ENCODE data around the gene TRIM8. TPM values are rescaled to one million over a fixed set of nuclear protein-coding genes. Genes with fewer than 3 reads are reported as not detected.

Gene TRIM8
- total and polyA plus RNA-seq, 2 of the 4 experiments (the other 2 are of a cell fraction) = 25.5 to 126 TPM

DNA sequence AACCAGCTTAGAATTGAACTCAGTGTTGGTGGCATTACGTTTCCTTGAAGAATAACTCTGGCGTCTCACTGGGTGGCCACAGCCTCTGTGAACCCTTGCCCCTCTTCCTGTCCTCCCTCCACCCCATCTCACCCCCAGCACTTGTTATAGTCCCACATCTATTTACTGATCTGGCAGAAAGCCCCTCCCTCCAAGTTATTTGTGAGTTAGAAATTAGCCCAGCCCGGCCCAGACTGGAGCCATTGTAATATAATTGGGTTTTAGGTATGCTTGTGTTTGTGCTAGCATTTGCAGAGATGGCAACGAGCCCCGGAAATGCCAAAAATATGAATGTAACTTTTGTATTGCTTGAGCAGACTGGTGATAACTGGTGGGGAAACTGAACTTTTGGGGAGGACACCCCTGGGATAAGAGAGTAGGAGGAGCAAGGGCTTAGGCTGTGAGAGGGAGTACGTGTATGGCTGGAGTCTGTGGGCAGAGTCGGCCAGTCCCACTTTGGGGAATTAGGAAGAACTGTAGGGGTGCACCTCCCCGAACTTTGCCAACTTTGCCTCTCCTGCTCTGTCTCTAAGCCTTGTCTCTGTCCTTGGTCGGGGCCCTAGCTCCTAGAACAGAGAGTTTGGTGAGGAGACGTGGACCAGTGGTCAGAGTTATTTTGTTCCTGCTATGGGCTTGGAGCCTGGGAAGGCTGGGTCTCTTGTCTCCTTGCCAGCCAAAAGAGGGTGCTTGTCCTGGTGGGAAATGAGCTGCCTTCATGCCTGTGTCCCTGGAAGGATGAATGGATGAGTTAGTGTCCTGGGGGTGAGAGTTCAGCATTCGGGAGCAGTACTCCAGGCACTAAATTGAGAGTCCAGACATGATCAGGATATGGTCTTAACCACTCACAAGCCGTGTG is 19.3 kb upstream of the TRIM8 start:
- Histone ChIP-seq H3K14ac (replicated peaks; ENCODE audit: low read depth, low read length) (peak overlapping the region; percentile 50), H3K9ac (ENCODE audit: low read depth, low read length) (no peak overlapping the region), H3K56ac (ENCODE audit: extremely low read depth, insufficient read depth, low read length) (no peak overlapping the region), H3K18ac (ENCODE audit: low read depth, low read length) (0 out of 2 replicates have a peak overlapping the region, but pooled peaks have one; percentile 10), H3K4me1 (ENCODE audit: control insufficient read depth, insufficient read depth, low read length) (peaks cover 54% of the 10 kb centered on the region), H3K4ac (ENCODE audit: low read depth, low read length) (peak overlapping the region; percentile 45), H4K91ac (ENCODE audit: insufficient read depth, low read depth, low read length) (peak overlapping the region; percentile 60), H3K9me3 (ENCODE audit: control insufficient read depth, insufficient read depth, low read length) (no peaks in the 10 kb centered on the region), H4K5ac (ENCODE audit: low read depth, low read length) (no peak overlapping the region), H2AK9ac (replicated peaks; ENCODE audit: low read depth, low read length, poor library complexity) (peak overlapping the region; percentile 70), H2BK120ac (ENCODE audit: low read depth, low read length) (peak overlapping the region; percentile 17; the same call in 1 of the 2 replicates), H2AFZ (replicated peaks; ENCODE audit: low read length, poor library complexity) (peak overlapping the region; percentile 6), H3K79me1 (ENCODE audit: low read depth in 1 of 2, low read length in 2 of 2) (peaks cover 12 to 52% of the 10 kb centered on the region in 2 experiments), H3K27ac (ENCODE audit: insufficient read depth, low read length) (0 out of 2 replicates have a peak overlapping the region, but pooled peaks have one; percentile 6), H2BK20ac (ENCODE audit: low read depth, low read length) (peak overlapping the region; percentile 39), H4K8ac (ENCODE audit: low read depth in 2 of 2, low read length in 2 of 2) (peak overlapping the region in 1 of 2 experiments; percentile 24; a peak in 1 of 4 replicates), H3K23ac (ENCODE audit: low read depth, low read length) (0 out of 2 replicates have a peak overlapping the region, but pooled peaks have one; percentile 31), H2BK15ac (ENCODE audit: low read depth, low read length) (peak overlapping the region; percentile 28; the same call in 1 of the 3 replicates), H3K36me3 (ENCODE audit: control insufficient read depth, insufficient read depth, low read length) (peaks cover 2% of the 10 kb centered on the region; the same call in 1 of the 2 replicates), H4K20me1 (ENCODE audit: insufficient read depth, low read length) (no peaks in the 10 kb centered on the region), H3K27me3 (ENCODE audit: control insufficient read depth, insufficient read depth, low read length) (no peaks in the 10 kb centered on the region), H3K9me1 (ENCODE audit: insufficient read depth, low read length) (peaks cover 48% of the 10 kb centered on the region), H2AK5ac (ENCODE audit: low read depth, low read length) (peak overlapping the region; percentile 97), H3K4me3 (ENCODE audit: insufficient read depth, low read depth, low read length) (no peak overlapping the region), H3K4me2 (ENCODE audit: low read depth, low read length) (no peak overlapping the region), H2BK5ac (ENCODE audit: low read depth, low read length, poor library complexity, severe bottlenecking) (no peak overlapping the region)
- no TSS peak for BruUV-seq (replicated peaks)
- DNase-seq (no peak), ATAC-seq (ENCODE audit: low read depth) (no peak)
- CTCF ChIA-PET = interaction anchor here (0.9 to 1.0 kb wide), 2 partner anchors 10 to 13 kb away, joined by 3 to 6 read pairs; no protein-coding TSS in a partner anchor
- dilution Hi-C loops (cut with HindIII; ENCODE audit: low sequenced_read_pairs, unreplicated experiment) (no loop called here), in situ Hi-C loops (cut with MboI; ENCODE audit: low sequenced_read_pairs) (no loop called here), intact Hi-C loops (cut with micrococcal nuclease) (no loop called here)
- POLR2A ChIA-PET (ENCODE audit: unreplicated experiment) = no interaction called here
- 76% methylated on average over 4 of the region's 12 CpGs; no CpG with 5 or more reads in 1 of the 2 experiments for WGBS, 2 experiments (ENCODE audit: extremely low coverage in 2 of 2, insufficient read length in 1 of 2)
- TF ChIP-seq USF2 (IDR thresholded peaks at IDR 0.05; ENCODE audit: low read depth, low read length) = no peak
- TF ChIP-seq SMC3 (IDR thresholded peaks at IDR 0.05; ENCODE audit: low read depth, low read length) = no peak
- TF ChIP-seq MXI1 (IDR thresholded peaks at IDR 0.05; ENCODE audit: borderline replicate concordance, low read depth, low read length) = no peak
- TF ChIP-seq, protein P1, sequence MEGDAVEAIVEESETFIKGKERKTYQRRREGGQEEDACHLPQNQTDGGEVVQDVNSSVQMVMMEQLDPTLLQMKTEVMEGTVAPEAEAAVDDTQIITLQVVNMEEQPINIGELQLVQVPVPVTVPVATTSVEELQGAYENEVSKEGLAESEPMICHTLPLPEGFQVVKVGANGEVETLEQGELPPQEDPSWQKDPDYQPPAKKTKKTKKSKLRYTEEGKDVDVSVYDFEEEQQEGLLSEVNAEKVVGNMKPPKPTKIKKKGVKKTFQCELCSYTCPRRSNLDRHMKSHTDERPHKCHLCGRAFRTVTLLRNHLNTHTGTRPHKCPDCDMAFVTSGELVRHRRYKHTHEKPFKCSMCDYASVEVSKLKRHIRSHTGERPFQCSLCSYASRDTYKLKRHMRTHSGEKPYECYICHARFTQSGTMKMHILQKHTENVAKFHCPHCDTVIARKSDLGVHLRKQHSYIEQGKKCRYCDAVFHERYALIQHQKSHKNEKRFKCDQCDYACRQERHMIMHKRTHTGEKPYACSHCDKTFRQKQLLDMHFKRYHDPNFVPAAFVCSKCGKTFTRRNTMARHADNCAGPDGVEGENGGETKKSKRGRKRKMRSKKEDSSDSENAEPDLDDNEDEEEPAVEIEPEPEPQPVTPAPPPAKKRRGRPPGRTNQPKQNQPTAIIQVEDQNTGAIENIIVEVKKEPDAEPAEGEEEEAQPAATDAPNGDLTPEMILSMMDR (conservative IDR thresholded peaks at IDR 0.05; ENCODE audit: low read depth, low read length) = no peak
- no peak for TF ChIP-seq MAFK (IDR thresholded peaks at IDR 0.05; ENCODE audit: low read depth, low read length)
- TF ChIP-seq NFE2L2 (IDR thresholded peaks at IDR 0.05; ENCODE audit: low read depth, low read length) = no peak
- TF ChIP-seq RFX5 (IDR thresholded peaks at IDR 0.05; ENCODE audit: low read depth, low read length) = no peak
- no peak for TF ChIP-seq CHD1 (IDR thresholded peaks at IDR 0.05; ENCODE audit: low read depth, low read length)
- no peak for TF ChIP-seq FOS (IDR thresholded peaks at IDR 0.05; ENCODE audit: low read depth, low read length)
- TF ChIP-seq CEBPB (IDR thresholded peaks at IDR 0.05; ENCODE audit: low read depth, low read length) = no peak
- no peak for TF ChIP-seq MAZ (IDR thresholded peaks at IDR 0.05; ENCODE audit: borderline replicate concordance, low read depth, low read length)
- no peak for TF ChIP-seq POLR2A (IDR thresholded peaks at IDR 0.05; ENCODE audit: low read depth, low read length)
- TF ChIP-seq RAD21 (IDR thresholded peaks at IDR 0.05; ENCODE audit: low read length) = no peak
- TF ChIP-seq RCOR1 (IDR thresholded peaks at IDR 0.05; ENCODE audit: insufficient replicate concordance, low read length) = no peak
